Left lung (tissue), 14 donors: ENCODE measurements around the gene PFKFB3. TPM values are rescaled to one million over a fixed set of nuclear protein-coding genes. Genes with fewer than 3 reads are reported as not detected.

Experiments
- ATAC-seq: fragments of 200-7000 bp; cut with Tn5 transposase; one replicate; pipeline ENCODE4 v1.9.1; 2020; ENCODE audit warnings: moderate library complexity
- DNase-seq, 4 donors: peaks; one replicate each; pipeline ENCODE4 v3.0.0-alpha.2; 2013 to 2020
- H3K27ac ChIP-seq, 2 donors: fragments of 200-600 bp; sonication (generic) in 1 of 2; one replicate each; pipeline versions ENCODE4 v1.5.0 to v1.8.0; 2020 to 2021
- H3K27me3 ChIP-seq, 2 donors: fragments of 200-600 bp; sonication (generic) in 1 of 2; one replicate each; pipeline versions ENCODE4 v1.5.0 to v1.8.0; 2020 to 2021
- H3K36me3 ChIP-seq, 2 donors: fragments of 200-600 bp; sonication (generic) in 1 of 2; one replicate each; pipeline versions ENCODE4 v1.5.0 to v1.8.0; 2020 to 2021
- H3K4me1 ChIP-seq, 2 donors: fragments of 200-600 bp; one replicate each; pipeline ENCODE4 v1.8.0; 2021
- H3K4me3 ChIP-seq, 2 donors: fragments of 200-600 bp; sonication (generic) in 1 of 2; one replicate each; pipeline versions ENCODE4 v1.5.0 to v1.8.0; 2020 to 2021; ENCODE audit warnings: mild to moderate bottlenecking in 1 of 2
- H3K9me3 ChIP-seq, 2 donors: fragments of 200-600 bp; sonication (generic) in 1 of 2; one replicate each; pipeline versions ENCODE4 v1.5.0 to v1.8.0; 2020 to 2021
- CTCF ChIP-seq, 2 donors: fragments of 200-600 bp; sonication (generic) in 1 of 2; IDR thresholded peaks; one replicate each; pipeline versions ENCODE4 v1.5.0 to v1.8.0; 2021; ENCODE audit warnings: antibody characterized with exemption in 2 of 2
- intact Hi-C, 2 donors: fragments of 100-400 bp; cut with DNase I; formaldehyde crosslinking; loops; one replicate each; pipeline versions ENCODE4 v1.11.2 to v1.14.2; 2022
- long read RNA-seq, 12 donors: library from polyadenylated mRNA in 2 of 12; unstranded in 2 of 12; transcript quantifications; one replicate each; pipeline ENCODE4 v2.0.0 and lab custom pipeline, GENCODE V29; 2019 to 2026
- polyA plus RNA-seq, 6 donors: library from polyadenylated mRNA; unstranded; fragments of 120-200 nt; gene quantifications; one replicate each; pipeline ENCODE4 v1.2.1, GENCODE V29; 2013; ENCODE audit not compliant: insufficient read length in 6 of 6
- total RNA-seq, 2 donors: library from RNA; stranded (reverse); fragmentation: NEBNext Ultra II Directional; extraction: Animal tissue kit (Norgen Biotek cat#: 25700); gene quantifications; one replicate each; pipeline ENCODE4 v1.2.1, GENCODE V29; 2021
- donor health status: DM: no; HTN: yes; CAD: no.
- donor health status: DM: no; HTN: no; CAD: no.

Gene PFKFB3
- total RNA-seq, result 100 to 1,000 TPM in 1 of 2 donors, 10 to 100 TPM in 1; 41.8 to 120 TPM
- 10 to 100 TPM; 15.3 to 24.5 (median 21.8) TPM for polyA plus RNA-seq
- long read RNA-seq, donor 1, partial matches to known transcripts, result 6 of 6 reads
- long read RNA-seq, donor 1, other reads (novel, unspliced or antisense), result 0 of 6 reads
- long read RNA-seq, donor 2, result 0 reads
- long read RNA-seq, donor 3, full-length matches to known transcripts, result 3 of 3 reads
- long read RNA-seq, donor 3, partial matches to known transcripts, result 0 of 3 reads
- long read RNA-seq, donor 3, other reads (novel, unspliced or antisense), result 0 of 3 reads
- long read RNA-seq, donor 4, full-length matches to known transcripts, result 1 of 3 reads
- long read RNA-seq, donor 4, partial matches to known transcripts, result 1 of 3 reads
- long read RNA-seq, donor 4, other reads (novel, unspliced or antisense), result 1 of 3 reads
- long read RNA-seq, donor 5, full-length matches to known transcripts, result 3 of 3 reads
- long read RNA-seq, donor 5, partial matches to known transcripts, result 0 of 3 reads
- long read RNA-seq, donor 5, other reads (novel, unspliced or antisense), result 0 of 3 reads
- long read RNA-seq, donor 6, full-length matches to known transcripts, result 2 of 2 reads
- long read RNA-seq, donor 6, partial matches to known transcripts, result 0 of 2 reads
- long read RNA-seq, donor 6, other reads (novel, unspliced or antisense), result 0 of 2 reads
- long read RNA-seq, donor 7, full-length matches to known transcripts, result 3 of 3 reads
- long read RNA-seq, donor 7, partial matches to known transcripts, result 0 of 3 reads
- long read RNA-seq, donor 7, other reads (novel, unspliced or antisense), result 0 of 3 reads
- long read RNA-seq, donor 8, result 0 reads
- long read RNA-seq, donor 9, result 0 reads
- long read RNA-seq, donor 10, full-length matches to known transcripts, result 3 of 7 reads
- long read RNA-seq, donor 10, partial matches to known transcripts, result 2 of 7 reads
- long read RNA-seq, donor 10, other reads (novel, unspliced or antisense), result 2 of 7 reads
- long read RNA-seq, donor 11, full-length matches to known transcripts, result 4 of 4 reads
- long read RNA-seq, donor 11, partial matches to known transcripts, result 0 of 4 reads
- long read RNA-seq, donor 11, other reads (novel, unspliced or antisense), result 0 of 4 reads
- long read RNA-seq, donor 12, result 0 reads

- peak; percentile 97 to 99 for TF ChIP-seq CTCF (IDR thresholded peaks at IDR 0.05)
- Histone ChIP-seq H3K4me3 (peak within 1 kb of the TSS; percentile 66 to 94), H3K27ac (peak within 1 kb of the TSS; percentile 91 to 96), H3K9me3 (no peaks in the 10 kb centered on the region), H3K36me3 (peaks cover 0 to 7% of the 10 kb centered on the region in 2 donors), H3K4me1 (peaks cover 14 to 63% of the 10 kb centered on the region in 2 donors), H3K27me3 (no peaks in the 10 kb centered on the region)
- peak; percentile 89 for ATAC-seq
- intact Hi-C loops, result loop anchor here in 1 of 2 donors (5.0 kb wide), 1 partner anchor 199 kb away; no protein-coding TSS in a partner anchor
- peak; percentile 93 to 100 (median 96) for DNase-seq
These were observed at the start of gene PFKFB3 for GRCh38 chr10:6202684-6203330. TSS of gene PFKFB3 (plus strand) at chr10:6202932. CDS start at chr10:6203261, 329 bp downstream.

GRCh38 chr10:6153845-6154244 is 48.9 kb upstream of the PFKFB3 start:
- H3K9me3 ChIP-seq, result no peaks in the 10 kb centered on the region
- no peaks in the 10 kb centered on the region for H3K27me3 ChIP-seq
- H3K27ac ChIP-seq, result no peak overlapping the region
- peaks cover 6 to 59% of the 10 kb centered on the region in 2 donors for H3K4me1 ChIP-seq
- no peak overlapping the region for H3K4me3 ChIP-seq
- H3K36me3 ChIP-seq, result no peaks in the 10 kb centered on the region
- DNase-seq, result peak in 1 of 4 donors; percentile 92
- no peak for ATAC-seq
- intact Hi-C loops, result no loop called here
- no peak for TF ChIP-seq CTCF (IDR thresholded peaks at IDR 0.05)

GRCh38 chr10:6154566-6154965 is 48.2 kb upstream of the PFKFB3 start:
- Histone ChIP-seq H3K27ac (no peak overlapping the region), H3K27me3 (no peaks in the 10 kb centered on the region), H3K36me3 (no peaks in the 10 kb centered on the region), H3K4me3 (no peak overlapping the region), H3K4me1 (peaks cover 6 to 55% of the 10 kb centered on the region in 2 donors), H3K9me3 (no peaks in the 10 kb centered on the region)
- no peak for ATAC-seq
- TF ChIP-seq CTCF (IDR thresholded peaks at IDR 0.05), result no peak
- intact Hi-C loops, result no loop called here
- no peak for DNase-seq

- no peaks in the 10 kb centered on the region for H3K36me3 ChIP-seq
- no peak for ATAC-seq
- no peak for DNase-seq
- H3K9me3 ChIP-seq, result no peaks in the 10 kb centered on the region
- H3K4me1 ChIP-seq, result peaks cover 6 to 31% of the 10 kb centered on the region in 2 donors
- H3K4me3 ChIP-seq, result no peak overlapping the region
- H3K27ac ChIP-seq, result peak overlapping the region in 1 of 2 donors; percentile 70
- H3K27me3 ChIP-seq, result no peaks in the 10 kb centered on the region
- no peak for TF ChIP-seq CTCF (IDR thresholded peaks at IDR 0.05)
- intact Hi-C loops, result no loop called here
These were observed 44.5 kb upstream of the PFKFB3 start for GRCh38 chr10:6158276-6158675.
